Sciatic nerve (tissue), 2 donors: ENCODE data around the gene TMEM131L. TPM values are rescaled to one million over a fixed set of nuclear protein-coding genes. Genes with fewer than 3 reads are reported as not detected.
"Not testable (repeated sequence)": the region's sequence is repeated elsewhere in the genome, so short reads cannot be mapped to it uniquely, and the experiment has no call there.

Experiments used
- ATAC-seq: fragments of 200-7000 bp; cut with Tn5 transposase; one replicate; pipeline ENCODE4 v1.9.1; 2020; ENCODE audit warnings: mild to moderate bottlenecking, moderate library complexity
- DNase-seq: peaks from one replicate; pipeline ENCODE4 v3.0.0-alpha.2; 2020; ENCODE audit warnings: low spot score
- intact Hi-C: fragments of 100-400 bp; cut with DNase I; formaldehyde crosslinking; loops from one replicate; pipeline ENCODE4 v1.14.2; 2022
- total RNA-seq: library from RNA; stranded (reverse); fragmentation: NEBNext Ultra II Directional; extraction: Animal tissue kit (Norgen Biotek cat#: 25700); gene quantifications from one replicate; pipeline ENCODE4 v1.2.1, GENCODE V29; 2021
- donor health status: DM: no; HTN: no; CAD: no.
- donor health status: DM: no; HTN: no; CAD: no.

Gene TMEM131L
- total RNA-seq, 1 donor from 2014 or later: 15.2 TPM

DNA sequence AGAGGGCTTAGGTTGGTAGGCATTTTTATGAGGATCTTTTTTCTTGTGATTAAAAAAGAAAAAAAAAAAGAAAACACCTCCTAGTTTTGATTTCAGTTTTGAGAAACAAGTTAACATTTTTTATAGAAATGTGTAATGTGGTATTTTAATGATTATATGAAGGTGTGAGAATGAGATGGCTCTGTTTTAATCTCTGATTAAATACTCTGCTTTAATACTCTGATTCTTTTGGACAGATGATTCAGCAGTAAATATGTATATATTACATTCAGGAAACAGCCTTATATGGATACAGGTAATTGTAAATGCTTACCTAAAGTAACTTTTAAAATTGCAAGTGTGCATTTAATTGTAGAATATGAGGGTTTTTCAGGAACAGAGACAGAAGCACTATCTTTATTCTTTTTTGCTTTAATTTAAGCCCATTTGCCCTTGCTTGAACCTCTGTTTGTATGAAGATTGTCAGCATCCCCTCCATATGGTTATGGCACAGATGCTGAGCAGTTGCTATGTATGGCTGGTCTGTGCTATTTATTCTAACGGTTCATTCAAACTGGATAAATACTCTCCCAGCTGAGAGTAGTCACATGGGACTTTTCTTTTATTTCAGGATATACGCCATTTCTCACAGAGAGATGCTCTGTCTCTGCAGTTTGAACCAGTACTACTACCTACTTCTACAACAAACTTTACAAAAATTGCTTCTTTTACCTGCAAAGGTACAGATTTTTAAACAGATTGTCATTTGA lies 117.0 kb downstream of the TMEM131L start:
- no peak for DNase-seq
- no peak for ATAC-seq
- intact Hi-C loops: no loop called here

DNA sequence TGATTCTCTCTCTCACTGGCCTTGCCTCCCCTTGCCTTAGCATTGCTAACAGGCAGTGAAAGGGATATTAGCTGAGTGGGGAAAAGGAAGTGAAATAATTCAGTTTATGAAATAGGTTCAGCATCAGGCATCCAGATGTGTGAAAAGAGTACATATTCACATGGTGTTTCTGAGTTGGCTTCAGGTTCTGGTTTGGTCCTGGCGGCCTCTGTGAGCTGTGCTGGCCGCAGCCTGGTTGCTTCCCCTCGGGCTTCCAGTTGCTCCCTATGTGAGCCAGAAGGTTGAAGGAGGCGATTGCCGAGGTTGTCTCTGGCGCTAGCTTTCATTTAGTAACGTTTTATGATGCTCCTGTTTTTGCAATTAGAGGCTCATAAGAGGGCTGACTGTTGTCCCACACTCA lies 118.9 kb downstream of the TMEM131L start:
- intact Hi-C loops: no loop called here
- no peak for DNase-seq
- ATAC-seq: peak; percentile 61

DNA sequence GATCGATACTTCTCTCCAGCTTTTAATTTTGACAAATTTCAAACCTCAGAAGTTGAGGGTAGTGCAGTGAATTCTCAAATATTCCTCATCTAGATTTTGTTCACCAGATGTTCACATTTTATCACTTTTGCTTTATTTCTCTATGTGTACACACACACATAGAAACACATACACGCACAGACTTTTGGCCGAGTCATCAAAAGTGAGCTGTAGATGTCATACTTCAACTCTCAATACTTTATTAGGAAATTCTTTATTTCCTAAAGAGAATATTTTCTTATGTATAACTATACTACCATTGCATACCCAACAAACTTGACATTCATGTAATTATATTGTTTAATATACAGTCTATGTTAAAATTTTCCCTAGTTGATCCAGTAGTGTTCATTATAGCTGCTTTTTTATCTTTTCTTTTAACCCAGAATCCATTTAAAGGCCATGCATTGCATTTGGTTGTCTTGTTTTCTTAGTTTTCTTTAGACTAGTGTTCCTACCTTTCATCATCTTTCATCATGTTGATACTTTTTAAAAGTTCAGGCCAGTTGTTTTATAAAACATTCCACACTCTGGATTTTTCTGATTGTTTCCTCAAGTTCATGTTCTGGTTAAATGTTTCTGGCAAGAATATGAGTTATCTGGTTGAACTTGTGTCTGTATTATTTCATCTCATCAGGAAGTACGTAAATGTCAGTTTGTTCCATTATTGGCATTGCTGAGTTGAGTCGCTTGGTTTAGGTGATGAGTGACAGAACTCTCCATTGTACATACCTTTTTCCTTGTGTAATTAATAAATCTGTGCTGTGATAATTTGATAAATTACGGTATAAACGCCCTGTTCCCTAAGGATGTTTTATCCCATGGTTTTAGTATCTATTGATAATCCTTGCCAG lies 123.8 kb downstream of the TMEM131L start:
- DNase-seq (no peak), ATAC-seq (no peak)
- intact Hi-C loops: no loop called here

DNA sequence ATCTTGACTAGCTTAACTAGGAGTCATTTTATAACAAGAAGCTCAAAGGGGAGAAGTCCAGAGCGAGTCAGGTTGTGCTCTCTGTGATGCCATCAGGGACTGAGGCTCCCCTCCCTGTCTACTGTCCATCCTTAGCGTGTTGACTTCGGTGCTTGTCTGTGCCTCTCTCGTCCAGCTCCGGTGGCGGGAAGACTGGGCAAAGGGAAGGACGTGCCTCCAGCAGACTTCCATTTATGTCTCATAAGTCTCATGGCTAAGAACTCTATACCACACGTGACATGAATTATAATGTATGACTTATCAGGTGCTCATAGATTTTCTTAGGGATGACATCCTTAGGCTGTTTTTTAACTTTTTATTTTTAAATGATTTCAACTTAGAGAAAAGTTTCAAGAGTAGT lies 125.3 kb downstream of the TMEM131L start:
- ATAC-seq (no peak), DNase-seq (no peak)
- intact Hi-C loops: no loop called here

DNA sequence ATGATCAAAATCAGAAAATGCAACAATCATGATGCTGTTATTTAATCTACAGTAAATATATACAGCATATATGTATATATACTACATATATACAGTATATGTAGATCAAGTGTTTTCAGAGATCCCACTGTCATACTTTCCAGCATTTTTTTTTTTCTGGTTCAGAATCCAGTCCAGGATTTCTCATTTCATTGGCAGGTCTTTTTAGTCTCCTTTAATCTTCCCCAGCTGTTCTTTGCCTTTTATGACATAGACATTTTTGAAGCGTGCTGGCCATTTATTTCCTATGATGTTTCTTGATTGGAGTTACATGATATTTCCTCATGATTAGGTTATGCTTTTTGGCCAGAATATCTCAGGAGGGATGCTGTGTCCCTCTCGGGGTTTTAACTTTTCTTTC lies 125.9 kb downstream of the TMEM131L start:
- intact Hi-C loops: no loop called here
- DNase-seq: no peak
- no peak for ATAC-seq

DNA sequence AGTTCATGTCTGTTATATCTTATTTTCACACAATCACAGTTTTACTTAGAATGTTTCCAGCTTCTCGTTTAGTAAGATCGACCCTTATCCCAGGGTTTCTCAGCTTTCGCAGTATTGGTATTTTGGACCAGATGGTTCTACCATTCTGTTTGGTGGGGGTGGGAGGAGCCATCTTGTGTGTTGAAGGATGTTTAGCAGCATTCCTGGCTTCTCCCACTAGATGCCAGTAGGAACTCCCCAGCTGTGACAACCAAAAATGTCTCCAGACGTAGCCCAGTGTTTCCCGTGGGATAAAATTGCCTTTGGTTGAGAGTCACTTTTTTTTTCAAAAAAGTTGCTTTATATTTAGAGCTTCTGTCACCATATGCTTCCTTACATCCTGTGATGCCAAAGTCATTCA lies 127.0 kb downstream of the TMEM131L start:
- no peak for DNase-seq
- intact Hi-C loops: no loop called here

DNA sequence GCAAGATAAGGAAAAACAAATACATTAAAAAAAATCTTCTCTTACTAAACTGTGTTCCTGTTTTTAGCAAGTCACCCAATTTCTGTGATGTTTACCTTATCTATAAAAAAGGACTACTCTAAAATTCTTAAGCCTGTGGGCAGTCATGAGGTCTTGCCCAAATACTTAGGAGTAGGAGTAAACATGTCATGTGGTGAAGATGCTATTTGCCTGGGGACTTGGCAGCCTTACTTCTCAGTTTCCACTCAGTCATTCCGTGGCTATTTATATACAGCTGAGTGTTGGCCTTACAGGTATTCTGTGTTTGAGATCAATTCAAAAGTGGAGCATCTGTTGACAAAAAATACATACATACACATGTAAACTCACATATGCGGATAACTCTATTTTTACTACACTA lies 128.1 kb downstream of the TMEM131L start:
- no peak for ATAC-seq
- no peak for DNase-seq
- intact Hi-C loops: no loop called here

More for the DNA sequence above, 127.0 kb downstream of the TMEM131L start:
- no peak for ATAC-seq

DNA sequence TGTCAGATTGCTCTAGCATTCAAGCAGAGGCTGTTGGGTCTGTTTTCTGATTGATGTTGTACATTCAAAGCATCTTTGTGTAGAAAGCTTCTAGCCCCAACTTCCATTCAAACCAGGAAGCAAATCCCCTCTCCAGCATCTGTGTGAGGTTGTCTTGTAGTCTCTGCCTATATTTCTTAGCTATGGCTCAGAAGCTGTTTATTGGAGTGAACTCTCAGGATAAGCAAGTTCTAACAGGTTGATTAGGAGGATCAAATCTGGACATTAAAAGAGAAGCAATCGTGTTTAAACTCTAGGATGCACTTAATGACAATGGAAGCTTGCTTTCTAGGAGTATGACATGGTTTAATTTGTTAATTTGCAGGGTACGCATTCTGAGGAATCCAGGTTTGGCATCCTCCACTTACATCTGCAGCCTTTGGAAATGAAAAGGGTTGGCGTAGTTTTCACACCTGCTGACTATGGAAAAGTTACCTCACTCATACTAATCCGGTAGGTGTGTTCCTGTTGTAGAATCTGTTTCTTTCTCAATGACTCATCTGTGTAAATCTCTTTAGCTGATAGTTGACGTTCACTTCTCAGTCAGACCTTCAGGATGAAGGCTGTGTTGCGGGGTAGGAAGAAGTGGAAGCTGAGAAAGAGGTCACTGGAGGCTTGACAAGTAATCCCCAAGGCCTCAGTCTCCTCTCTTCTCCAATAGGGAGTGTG lies 129.9 kb downstream of the TMEM131L start:
- ATAC-seq: no peak
- intact Hi-C loops: no loop called here
- DNase-seq: no peak

DNA sequence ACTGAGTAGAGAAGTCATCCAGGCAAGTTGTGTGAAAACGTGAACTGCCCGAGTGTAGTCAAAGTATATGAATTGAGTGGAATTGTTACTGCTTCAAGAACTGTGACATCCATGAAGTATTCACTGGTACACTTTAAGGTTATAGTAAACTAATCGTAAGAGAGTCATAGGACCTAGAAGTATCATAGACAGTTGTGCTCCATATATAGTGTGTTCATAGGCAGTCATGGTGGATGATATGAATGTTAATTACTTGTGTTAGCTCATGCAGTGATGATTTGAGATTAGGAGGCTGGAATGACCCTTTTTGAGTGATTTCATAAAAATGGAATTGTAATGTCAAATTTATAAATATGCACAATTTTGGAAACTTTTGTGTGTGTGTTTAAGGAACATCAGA lies 136.6 kb downstream of the TMEM131L start:
- intact Hi-C loops: no loop called here
- DNase-seq (no peak), ATAC-seq (no peak)

DNA sequence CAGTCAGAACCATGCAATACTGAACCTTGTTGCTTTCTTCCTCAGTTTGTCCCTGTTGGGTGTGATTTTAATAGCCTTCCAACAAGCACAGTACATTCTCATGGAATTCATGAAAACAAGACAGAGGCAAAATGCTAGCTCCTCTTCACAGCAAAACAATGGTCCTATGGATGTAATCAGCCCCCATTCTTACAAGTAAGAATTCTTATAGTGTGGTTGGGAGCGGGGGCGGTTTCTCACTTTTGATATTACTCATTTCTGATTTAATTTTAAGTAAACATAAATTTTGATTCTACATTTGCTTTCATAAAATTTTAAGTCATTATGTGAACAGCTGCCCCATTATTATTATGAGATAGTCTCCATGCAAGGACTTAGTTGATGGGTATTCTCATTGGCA lies 137.1 kb downstream of the TMEM131L start:
- ATAC-seq: no peak
- intact Hi-C loops: no loop called here
- DNase-seq: no peak

DNA sequence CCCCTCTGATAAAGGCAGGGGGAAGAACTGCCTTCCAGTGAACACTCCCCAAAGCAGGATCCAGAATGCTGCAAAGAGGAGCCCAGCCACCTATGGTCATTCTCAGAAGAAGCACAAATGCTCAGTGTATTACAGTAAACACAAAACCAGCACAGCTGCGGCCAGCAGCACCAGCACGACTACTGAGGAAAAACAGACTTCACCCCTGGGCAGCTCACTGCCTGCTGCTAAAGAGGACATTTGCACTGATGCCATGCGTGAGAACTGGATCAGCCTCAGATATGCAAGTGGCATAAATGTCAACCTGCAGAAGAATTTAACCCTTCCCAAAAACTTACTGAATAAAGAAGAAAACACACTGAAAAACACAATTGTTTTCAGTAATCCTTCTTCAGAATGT lies 137.7 kb downstream of the TMEM131L start:
- intact Hi-C loops: no loop called here
- ATAC-seq (no peak), DNase-seq (no peak)

DNA sequence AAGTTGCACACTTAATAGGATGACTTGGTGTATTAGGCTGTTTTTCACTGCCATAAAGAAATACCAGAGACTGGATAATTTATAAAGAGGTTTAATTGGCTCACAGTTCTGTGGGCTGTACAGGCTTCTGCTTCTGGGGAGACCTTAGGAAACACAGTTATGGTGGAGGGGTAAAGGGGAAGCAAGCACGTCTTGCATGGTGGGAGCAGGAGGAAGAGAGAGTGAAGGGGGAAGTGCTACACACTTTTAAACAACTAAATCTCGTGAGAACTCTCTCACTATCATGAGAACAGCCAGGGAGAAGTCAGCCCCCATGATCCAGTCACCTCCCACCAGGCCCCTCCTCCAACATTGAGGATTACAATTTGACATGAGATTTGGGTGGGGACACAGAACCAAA lies 142.9 kb downstream of the TMEM131L start:
- ATAC-seq, DNase-seq, intact Hi-C loops: not testable (repeated sequence)

DNA sequence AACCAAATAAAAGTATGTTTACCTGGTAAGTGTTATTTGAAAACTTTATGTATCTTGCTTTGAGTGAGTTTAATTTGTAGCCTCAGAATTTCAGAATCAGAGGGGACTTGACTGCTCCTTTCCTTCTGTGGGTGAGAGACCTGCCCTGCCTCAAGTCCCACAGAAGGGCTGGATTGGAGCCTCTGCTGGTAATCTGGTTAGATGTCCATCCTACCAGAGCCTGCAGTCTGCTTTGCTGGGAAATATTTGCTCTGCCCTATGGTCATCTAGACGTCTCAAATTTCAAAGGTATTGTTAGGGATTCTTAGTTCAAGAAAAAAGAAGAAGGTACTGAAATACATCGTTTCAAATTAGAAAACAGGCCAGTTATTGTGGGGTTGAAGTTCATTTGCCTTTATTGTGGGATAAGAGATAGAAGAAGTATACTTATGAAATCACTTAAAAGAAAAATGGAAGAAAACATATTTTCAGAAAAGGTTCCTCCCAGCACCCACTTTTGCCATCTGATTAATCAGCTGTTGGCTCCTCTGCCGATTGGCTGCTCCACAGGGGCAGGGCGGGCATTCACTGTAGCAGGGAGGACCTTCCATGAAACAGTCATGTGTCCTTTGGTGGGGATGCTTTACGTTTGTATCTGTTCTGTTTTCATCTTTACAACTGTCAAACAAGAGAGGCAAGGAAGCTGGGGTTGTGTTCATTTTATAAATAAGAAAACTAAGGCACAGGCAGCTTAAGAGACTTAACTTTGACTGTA lies 144.6 kb downstream of the TMEM131L start:
- intact Hi-C loops: no loop called here
- DNase-seq: no peak
- no peak for ATAC-seq

DNA sequence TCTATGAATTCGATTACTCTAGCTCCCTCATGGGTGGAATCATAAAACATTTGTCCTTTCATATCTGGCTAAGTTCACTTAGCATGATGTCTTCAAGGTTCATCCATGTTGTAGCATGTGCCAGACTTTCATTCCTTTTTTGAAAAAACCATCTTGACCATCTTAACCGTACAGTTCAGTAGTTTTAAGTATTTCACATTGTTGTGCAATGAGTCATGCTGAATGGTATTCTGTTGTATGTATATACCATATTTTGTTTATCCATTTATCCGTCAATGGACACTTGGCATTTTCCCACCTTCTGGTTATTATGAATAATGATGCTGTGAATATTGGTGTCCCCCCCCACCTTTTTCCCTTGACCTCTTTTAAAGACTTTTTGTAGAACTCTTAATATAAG lies 145.5 kb downstream of the TMEM131L start:
- ATAC-seq (no peak), DNase-seq (no peak)
- intact Hi-C loops: no loop called here

DNA sequence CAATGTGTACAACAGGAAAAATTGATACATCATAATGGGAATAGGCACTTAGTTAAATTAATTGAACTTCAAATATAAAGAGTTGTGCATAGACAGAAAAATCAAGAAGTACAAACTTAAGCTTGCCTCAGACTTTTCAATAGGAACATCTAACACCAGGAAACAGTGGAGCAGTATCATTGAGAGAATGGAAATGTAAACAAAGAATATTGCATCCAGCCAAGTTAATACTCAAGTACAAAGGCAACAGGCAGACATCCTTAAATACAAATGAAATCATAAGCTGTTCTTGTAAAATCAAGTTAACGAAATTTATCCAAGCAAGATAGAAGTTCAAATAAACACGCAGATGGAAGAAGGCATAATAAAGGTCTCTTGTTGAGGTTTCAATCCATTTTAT lies 146.7 kb downstream of the TMEM131L start:
- DNase-seq (no peak), ATAC-seq (no peak)
- intact Hi-C loops: no loop called here

DNA sequence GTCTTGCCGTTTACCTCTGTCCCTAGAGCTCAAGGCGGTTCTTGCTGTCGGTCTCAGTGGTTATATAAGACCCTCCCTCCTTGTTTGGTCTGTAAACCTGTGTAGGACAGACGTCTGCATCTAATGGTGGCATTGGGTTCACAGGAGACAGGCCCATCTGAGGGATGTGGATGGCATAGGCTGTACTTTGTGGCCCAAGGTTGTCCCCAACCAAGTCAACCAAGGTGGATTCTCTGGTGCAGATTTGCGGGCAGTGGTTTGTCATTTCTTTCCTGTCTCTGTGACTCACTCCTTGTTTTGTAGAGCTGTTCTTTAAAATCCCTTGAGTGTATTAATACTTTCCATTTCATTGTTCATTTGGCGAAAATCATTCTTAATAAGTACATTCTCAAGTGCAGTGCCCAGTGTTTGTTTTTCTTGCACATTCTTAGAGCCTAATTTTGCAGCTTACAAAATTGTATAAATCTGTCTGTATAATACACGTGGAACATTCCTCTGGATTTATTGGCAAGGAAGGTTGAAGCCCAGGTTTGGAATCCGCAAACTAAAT lies 149.9 kb downstream of the TMEM131L start:
- no peak for ATAC-seq
- intact Hi-C loops: no loop called here

DNA sequence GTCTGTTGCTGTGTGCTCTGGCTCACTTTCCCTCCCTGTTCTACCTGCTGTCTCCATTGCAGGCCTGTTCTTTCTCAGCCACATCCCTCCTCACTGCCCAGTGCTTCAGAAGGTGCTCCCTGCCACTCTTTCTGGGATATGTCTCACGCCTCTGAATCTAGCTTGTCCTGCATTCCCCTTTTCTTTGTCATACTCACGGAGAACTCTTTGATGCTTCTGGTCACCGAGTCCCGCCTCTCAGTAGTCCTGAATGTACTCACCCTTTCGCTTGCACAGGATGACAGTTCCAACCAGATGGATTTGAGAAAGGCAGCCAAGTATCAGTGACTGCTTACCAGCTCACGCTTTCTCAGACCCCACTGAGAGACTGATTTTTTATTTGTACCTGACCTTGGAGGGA lies 152.7 kb downstream of the TMEM131L start:
- DNase-seq (no peak), ATAC-seq (peak; percentile 18)
- intact Hi-C loops: no loop called here

More for the DNA sequence above, 149.9 kb downstream of the TMEM131L start:
- no peak for DNase-seq

DNA sequence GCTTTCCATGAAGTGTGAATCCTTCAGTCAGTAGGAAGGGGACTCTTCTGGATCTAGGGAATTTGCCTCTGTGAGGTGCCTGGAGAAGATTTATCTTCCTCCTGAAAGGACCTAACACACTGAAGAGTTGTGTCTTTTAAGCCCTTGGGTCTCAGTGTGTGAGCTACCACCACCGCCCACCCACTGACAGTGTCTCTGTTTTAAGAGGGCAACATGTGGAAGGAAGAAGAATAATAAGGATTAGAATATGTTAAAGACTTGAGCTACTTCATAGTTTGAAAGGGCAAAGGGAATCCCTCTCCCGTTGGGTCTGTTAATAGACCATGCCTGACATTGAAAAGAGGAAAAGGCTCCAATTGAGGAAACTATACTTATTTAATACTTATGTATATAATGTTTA lies 153.7 kb downstream of the TMEM131L start:
- peak; percentile 35 for ATAC-seq
- intact Hi-C loops: no loop called here
- DNase-seq: no peak

DNA sequence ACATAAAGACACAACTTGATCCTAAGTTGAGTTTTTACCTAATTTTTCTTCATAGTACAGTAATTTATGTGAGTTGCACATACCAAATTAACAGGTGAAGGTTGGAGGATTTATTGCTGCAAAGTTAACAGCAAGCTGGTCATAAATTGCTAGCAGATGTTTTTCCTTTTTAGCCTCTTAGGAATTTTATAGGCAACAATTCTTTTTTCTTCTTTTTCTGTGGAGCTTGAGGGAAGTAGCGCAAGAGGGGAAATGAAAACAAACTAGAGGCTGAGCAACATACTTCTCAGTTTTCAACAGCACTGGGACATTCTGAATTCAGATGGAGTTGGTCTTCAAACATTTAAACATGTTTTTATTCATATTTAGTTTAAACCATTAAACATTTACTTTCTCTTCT lies 154.2 kb downstream of the TMEM131L start:
- intact Hi-C loops: no loop called here
- ATAC-seq (peak; percentile 70), DNase-seq (no peak)
